ENCODE data around the gene TAF1B.

GRCh38 chr2:9965119-9965822 is 122.0 kb downstream of the TAF1B start:
- TF ChIP-seq, protein P1, sequence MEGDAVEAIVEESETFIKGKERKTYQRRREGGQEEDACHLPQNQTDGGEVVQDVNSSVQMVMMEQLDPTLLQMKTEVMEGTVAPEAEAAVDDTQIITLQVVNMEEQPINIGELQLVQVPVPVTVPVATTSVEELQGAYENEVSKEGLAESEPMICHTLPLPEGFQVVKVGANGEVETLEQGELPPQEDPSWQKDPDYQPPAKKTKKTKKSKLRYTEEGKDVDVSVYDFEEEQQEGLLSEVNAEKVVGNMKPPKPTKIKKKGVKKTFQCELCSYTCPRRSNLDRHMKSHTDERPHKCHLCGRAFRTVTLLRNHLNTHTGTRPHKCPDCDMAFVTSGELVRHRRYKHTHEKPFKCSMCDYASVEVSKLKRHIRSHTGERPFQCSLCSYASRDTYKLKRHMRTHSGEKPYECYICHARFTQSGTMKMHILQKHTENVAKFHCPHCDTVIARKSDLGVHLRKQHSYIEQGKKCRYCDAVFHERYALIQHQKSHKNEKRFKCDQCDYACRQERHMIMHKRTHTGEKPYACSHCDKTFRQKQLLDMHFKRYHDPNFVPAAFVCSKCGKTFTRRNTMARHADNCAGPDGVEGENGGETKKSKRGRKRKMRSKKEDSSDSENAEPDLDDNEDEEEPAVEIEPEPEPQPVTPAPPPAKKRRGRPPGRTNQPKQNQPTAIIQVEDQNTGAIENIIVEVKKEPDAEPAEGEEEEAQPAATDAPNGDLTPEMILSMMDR (conservative IDR thresholded peaks at IDR 0.05), result no peak
- no peak for TF ChIP-seq EZH2 (IDR thresholded peaks at IDR 0.05; ENCODE audit: low read depth)
